Spleen (tissue), 11 donors: ENCODE measurements around the gene ARF1. TPM values are rescaled to one million over a fixed set of nuclear protein-coding genes. Genes with fewer than 3 reads are reported as not detected.

Experiments
- microRNA-seq, 3 donors: library from miRNA; unstranded; fragments of <30 nt; microRNA quantifications; one replicate each; pipeline versions ENCODE4 to v1.1.0, GENCODE V29; 2019 to 2020
- polyA plus RNA-seq, 3 donors: library from polyadenylated mRNA; stranded (reverse); fragments of 200-250 nt; gene quantifications; one replicate each; pipeline ENCODE4 v1.2.1, GENCODE V29; 2013
- small RNA-seq, 4 donors: library from RNA; depleted of rRNA; stranded (forward); fragments of <200 nt; gene quantifications; one replicate each; pipeline ENCODE3, GENCODE V24; 2016
- total RNA-seq, 7 donors: library from RNA; depleted of rRNA in 3 of 7; stranded (reverse); fragments of >200 nt in 3 of 7; fragmentation: NEBNext Ultra II Directional in 4 of 7; extraction: Animal tissue kit (Norgen Biotek cat#: 25700) in 4 of 7; gene quantifications; one replicate each; pipeline versions ENCODE4 v1.1.0 to v1.2.1, GENCODE V29; 2016 to 2021
- donor health status: healthy with polysubstance abuse.
- donor health status: DM: no; HTN: no; CAD: no; lungs with moderate emphysema.
- donor health status: DM: no; HTN: no; CAD: no.
- donor health status: Bipolar disorder and iron deficiency.
- donor health status: healthy.
- donor health status: DM: no; HTN: no; CAD: no.
- donor health status: DM: yes; HTN: yes; CAD: no.

Gene ARF1
- total and polyA plus RNA-seq, 10 donors: 150 to 387 (median 324) TPM

Small RNA genes lying within 50 kb of the gene (microRNA-seq; reads per million reads assigned to microRNA genes)
- gene MIR3620: 2.1 to 5.8 (median 4.0) reads per million in 3 donors

Small RNA genes lying within 50 kb of the gene (small RNA-seq; reads per million reads assigned to genes)
- 0 reads per million in 4 donors for gene AL359510.1

Other genes with a start within 250 kb of the ARF1 start
- gene WNT9A, start 134.8 kb upstream of the ARF1 start, total RNA-seq: 1 to 10 TPM in 4 of 7 donors, under 1 TPM in 3; 0.37 to 3.6 (median 1.2) TPM
- gene WNT9A, start 134.8 kb upstream of the ARF1 start, polyA plus RNA-seq: under 1 TPM; 0.08 to 0.70 (median 0.11) TPM
- gene WNT3A, start 75.7 kb upstream of the ARF1 start, total RNA-seq: not detected
- not detected for gene WNT3A, start 75.7 kb upstream of the ARF1 start, polyA plus RNA-seq
- gene C1orf35, start 20.6 kb downstream of the ARF1 start, total RNA-seq: 10 to 100 TPM in 6 of 7 donors, 1 to 10 TPM in 1; 7.3 to 14.2 (median 11.9) TPM
- 10 to 100 TPM; 18.7 to 23.4 (median 21.7) TPM for gene C1orf35, start 20.6 kb downstream of the ARF1 start, polyA plus RNA-seq
- gene MRPL55, start 26.6 kb downstream of the ARF1 start, total RNA-seq: 100 to 1,000 TPM in 1 of 7 donors, 10 to 100 TPM in 6; 32.3 to 103 (median 39.0) TPM
- 100 to 1,000 TPM in 2 of 3 donors, 10 to 100 TPM in 1; 95.2 to 114 (median 111) TPM for gene MRPL55, start 26.6 kb downstream of the ARF1 start, polyA plus RNA-seq
- gene GUK1, start 57.6 kb downstream of the ARF1 start, total RNA-seq: 100 to 1,000 TPM; 167 to 218 (median 186) TPM
- 100 to 1,000 TPM; 279 to 499 (median 316) TPM for gene GUK1, start 57.6 kb downstream of the ARF1 start, polyA plus RNA-seq
- 1 to 10 TPM in 6 of 7 donors, under 1 TPM in 1; 0.94 to 3.5 (median 2.4) TPM for gene GJC2, start 67.2 kb downstream of the ARF1 start, total RNA-seq
- gene GJC2, start 67.2 kb downstream of the ARF1 start, polyA plus RNA-seq: under 1 TPM; 0.35 to 0.96 (median 0.67) TPM
- 10 to 100 TPM in 5 of 7 donors, 1 to 10 TPM in 2; 7.1 to 14.7 (median 11.6) TPM for gene IBA57, start 83.1 kb downstream of the ARF1 start, total RNA-seq
- 1 to 10 TPM in 2 of 3 donors, under 1 TPM in 1; 0.59 to 4.3 (median 1.1) TPM for gene IBA57, start 83.1 kb downstream of the ARF1 start, polyA plus RNA-seq
- gene OBSCN, start 125.3 kb downstream of the ARF1 start, total RNA-seq: 10 to 100 TPM; 35.3 to 71.7 (median 46.0) TPM
- 10 to 100 TPM; 12.6 to 31.6 (median 23.3) TPM for gene OBSCN, start 125.3 kb downstream of the ARF1 start, polyA plus RNA-seq